Neural cell (in vitro differentiated cells): ENCODE data around the gene DCAF15. TPM values are rescaled to one million over a fixed set of nuclear protein-coding genes. Genes with fewer than 3 reads are reported as not detected.
A peak's percentile ranks its signal among the peaks of the same experiment; 100 is the strongest.

Experiments used
- H2AFZ ChIP-seq: fragments of 200-600, 300-800 bp; sonication (generic), shearing (Covaris generic); 2 replicates; pipeline ENCODE4 v1.6.0; 2014; ENCODE audit warnings: low read depth, mild to moderate bottlenecking, antibody characterized with exemption, low read length, moderate library complexity
- H3F3A ChIP-seq: fragments of 200-600 bp; shearing (Covaris generic); 2 replicates; pipeline ENCODE4 v1.6.1; 2016; ENCODE audit warnings: mild to moderate bottlenecking, moderate library complexity, mixed read lengths, antibody characterized with exemption, low read length; ENCODE audit not compliant: insufficient read depth, poor library complexity, severe bottlenecking
- H3K27ac ChIP-seq: fragments of 200-600, 300-800 bp; sonication (generic), shearing (Covaris generic); 2 replicates; pipeline ENCODE4 v1.5.1; 2014; ENCODE audit warnings: mild to moderate bottlenecking, low read length, moderate library complexity
- H3K27me3 ChIP-seq: fragments of 300-800, 200-600 bp; sonication (generic), shearing (Covaris generic); 2 replicates; pipeline ENCODE4 v1.6.0; 2014; ENCODE audit warnings: mild to moderate bottlenecking, low read depth, low read length, moderate library complexity; ENCODE audit not compliant: insufficient read depth
- H3K36me3 ChIP-seq: fragments of 300-800, 200-600 bp; sonication (generic), shearing (Covaris generic); 2 replicates; pipeline ENCODE4 v1.5.1; 2014; ENCODE audit warnings: mild to moderate bottlenecking, antibody characterized with exemption, low read length, moderate library complexity; ENCODE audit not compliant: insufficient read depth
- H3K4me2 ChIP-seq: fragments of 300-800, 200-600 bp; sonication (generic), shearing (Covaris generic); 2 replicates; pipeline ENCODE4 v1.6.0; 2014; ENCODE audit warnings: mild to moderate bottlenecking, low read length
- H3K4me3 ChIP-seq: fragments of 300-800, 200-600 bp; sonication (generic), shearing (Covaris generic); 2 replicates; pipeline ENCODE4 v1.5.1; 2014; ENCODE audit warnings: mild to moderate bottlenecking, low read length, moderate library complexity
- H3K79me2 ChIP-seq: fragments of 200-600 bp; shearing (Covaris generic); replicated peaks from 2 replicates; pipeline ENCODE4 v1.6.0; 2014; ENCODE audit warnings: mild to moderate bottlenecking, low read length, moderate library complexity; ENCODE audit not compliant: insufficient read depth
- H3K9ac ChIP-seq: fragments of 300-800, 200-600 bp; sonication (generic), shearing (Covaris generic); 2 replicates; pipeline ENCODE4 v1.6.1; 2016; ENCODE audit warnings: mild to moderate bottlenecking, low read length, mixed read lengths
- H3K9me2 ChIP-seq: fragments of 200-600 bp; shearing (Covaris generic); 2 replicates; pipeline ENCODE4 v1.6.1; 2016; ENCODE audit warnings: mild to moderate bottlenecking, low read length, mixed read lengths; ENCODE audit not compliant: insufficient read depth
- H3K9me3 ChIP-seq: fragments of 200-600, 300-800 bp; sonication (generic), shearing (Covaris generic); 2 replicates; pipeline ENCODE4 v1.6.1; 2016; ENCODE audit warnings: mild to moderate bottlenecking, mixed run types, low read length, moderate library complexity, mixed read lengths
- H4K20me1 ChIP-seq: fragments of 200-600 bp; shearing (Covaris generic); 2 replicates; pipeline ENCODE4 v1.6.1; 2016; ENCODE audit warnings: mild to moderate bottlenecking, mixed run types; ENCODE audit not compliant: insufficient read depth
- EP300 ChIP-seq: fragments of 450-650 bp; conservative IDR thresholded peaks from 2 replicates; pipeline ENCODE4 v1.6.1; 2014; ENCODE audit warnings: antibody characterized with exemption, mild to moderate bottlenecking, moderate library complexity; ENCODE audit not compliant: poor library complexity, severe bottlenecking
- EZH2 ChIP-seq: fragments of 200-600, 300-800 bp; shearing (Covaris generic), sonication (generic); IDR thresholded peaks from 2 replicates; pipeline ENCODE4 v1.6.1; 2014; ENCODE audit warnings: antibody characterized with exemption, low read length, borderline replicate concordance, mild to moderate bottlenecking; ENCODE audit not compliant: insufficient read depth, poor library complexity, severe bottlenecking
- MXI1 ChIP-seq: fragments of 450-650 bp; conservative IDR thresholded peaks from 2 replicates; pipeline ENCODE4 v1.6.1; 2014; ENCODE audit warnings: antibody characterized with exemption, mild to moderate bottlenecking; ENCODE audit not compliant: poor library complexity, severe bottlenecking
- POLR2AphosphoS5 ChIP-seq: IDR thresholded peaks from 2 replicates; pipeline ENCODE4 v1.6.1; 2012
- RAD21 ChIP-seq: fragments of 450-650 bp; conservative IDR thresholded peaks from 2 replicates; pipeline ENCODE4 v1.6.1; 2014; ENCODE audit warnings: antibody characterized with exemption, mild to moderate bottlenecking, moderate library complexity
- SMC3 ChIP-seq: fragments of 450-650 bp; conservative IDR thresholded peaks from 2 replicates; pipeline ENCODE4 v1.6.1; 2014; ENCODE audit warnings: antibody characterized with exemption, mild to moderate bottlenecking, moderate library complexity; ENCODE audit not compliant: poor library complexity
- TAF1 ChIP-seq: IDR thresholded peaks from 2 replicates; pipeline ENCODE4 v1.6.1; 2012; ENCODE audit warnings: low read depth
- polyA plus RNA-seq: library from polyadenylated mRNA; depleted of rRNA; stranded (reverse); fragments of >200 nt; gene quantifications from 2 replicates; pipeline ENCODE4 v1.2.3, GENCODE V29; 2014
- TF ChIP-seq, protein P1 (sequence below): fragments of 450-650 bp; IDR thresholded peaks from 2 replicates; pipeline ENCODE4 v1.5.1; 2014; ENCODE audit warnings: antibody characterized with exemption, mild to moderate bottlenecking, moderate library complexity; ENCODE audit not compliant: poor library complexity, severe bottlenecking
- TF ChIP-seq, protein P2 (sequence below): IDR thresholded peaks from 2 replicates; pipeline ENCODE4 v1.6.1; 2012; ENCODE audit warnings: borderline replicate concordance

DCAF15 gene
- polyA plus RNA-seq, 1 donor from 2014 or later, result 39.4 TPM

DNA sequence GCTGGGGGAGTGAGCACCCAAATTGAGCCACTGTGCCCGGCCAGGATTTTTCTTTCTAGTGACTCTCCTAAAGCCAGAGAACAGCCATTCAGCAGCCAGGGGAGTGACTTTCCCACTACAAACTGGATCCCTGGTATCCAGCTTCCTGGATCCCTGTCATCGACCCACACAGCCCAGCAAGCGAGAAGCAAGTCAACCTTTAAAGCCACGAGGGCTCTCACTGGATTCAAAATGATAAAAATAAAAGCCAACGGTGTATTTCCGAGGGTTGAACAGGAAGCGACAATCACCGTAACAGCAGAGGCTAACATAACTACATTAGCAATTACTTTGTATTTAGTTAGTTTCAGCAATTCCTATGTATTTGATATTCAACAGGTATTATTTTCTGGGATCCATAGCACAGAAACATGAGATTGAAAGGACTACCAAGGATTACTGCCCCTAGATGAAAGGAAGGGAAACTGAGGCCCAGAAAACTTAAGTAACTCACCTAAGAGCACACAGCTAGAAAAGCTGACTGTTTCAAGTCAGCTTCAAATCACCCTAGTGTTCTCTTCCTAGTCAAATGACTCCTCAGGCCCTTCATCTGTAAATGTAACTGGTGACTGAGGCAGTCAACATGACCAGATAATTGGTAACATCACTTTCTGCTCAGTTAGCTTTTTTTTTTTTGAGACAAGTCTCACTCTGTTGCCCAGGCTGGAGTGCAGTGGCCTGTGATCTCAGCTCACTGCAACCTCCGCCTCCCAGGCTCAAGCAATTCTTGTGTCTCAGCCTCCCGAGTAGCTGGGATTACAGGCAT is 51.1 kb downstream of the DCAF15 start:
- Histone ChIP-seq H3K79me2 (peaks cover 37% of the 10 kb centered on the region), H3K4me2 (no peak overlapping the region), H3F3A (no peaks in the 10 kb centered on the region), H3K4me3 (no peak overlapping the region), H3K9me2 (no peaks in the 10 kb centered on the region), H4K20me1 (no peaks in the 10 kb centered on the region), H3K9ac (no peak overlapping the region), H2AFZ (no peak overlapping the region), H3K36me3 (no peaks in the 10 kb centered on the region), H3K27ac (no peak overlapping the region), H3K9me3 (peaks cover 7% of the 10 kb centered on the region), H3K27me3 (no peaks in the 10 kb centered on the region)
- TF ChIP-seq SMC3, result no peak
- TF ChIP-seq RAD21, result no peak
- no peak for TF ChIP-seq POLR2AphosphoS5
- no peak for TF ChIP-seq EP300
- TF ChIP-seq, protein P1, sequence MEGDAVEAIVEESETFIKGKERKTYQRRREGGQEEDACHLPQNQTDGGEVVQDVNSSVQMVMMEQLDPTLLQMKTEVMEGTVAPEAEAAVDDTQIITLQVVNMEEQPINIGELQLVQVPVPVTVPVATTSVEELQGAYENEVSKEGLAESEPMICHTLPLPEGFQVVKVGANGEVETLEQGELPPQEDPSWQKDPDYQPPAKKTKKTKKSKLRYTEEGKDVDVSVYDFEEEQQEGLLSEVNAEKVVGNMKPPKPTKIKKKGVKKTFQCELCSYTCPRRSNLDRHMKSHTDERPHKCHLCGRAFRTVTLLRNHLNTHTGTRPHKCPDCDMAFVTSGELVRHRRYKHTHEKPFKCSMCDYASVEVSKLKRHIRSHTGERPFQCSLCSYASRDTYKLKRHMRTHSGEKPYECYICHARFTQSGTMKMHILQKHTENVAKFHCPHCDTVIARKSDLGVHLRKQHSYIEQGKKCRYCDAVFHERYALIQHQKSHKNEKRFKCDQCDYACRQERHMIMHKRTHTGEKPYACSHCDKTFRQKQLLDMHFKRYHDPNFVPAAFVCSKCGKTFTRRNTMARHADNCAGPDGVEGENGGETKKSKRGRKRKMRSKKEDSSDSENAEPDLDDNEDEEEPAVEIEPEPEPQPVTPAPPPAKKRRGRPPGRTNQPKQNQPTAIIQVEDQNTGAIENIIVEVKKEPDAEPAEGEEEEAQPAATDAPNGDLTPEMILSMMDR, result no peak
- TF ChIP-seq EZH2, result no peak
- TF ChIP-seq MXI1, result no peak
- TF ChIP-seq TAF1, result no peak
- TF ChIP-seq, protein P2, sequence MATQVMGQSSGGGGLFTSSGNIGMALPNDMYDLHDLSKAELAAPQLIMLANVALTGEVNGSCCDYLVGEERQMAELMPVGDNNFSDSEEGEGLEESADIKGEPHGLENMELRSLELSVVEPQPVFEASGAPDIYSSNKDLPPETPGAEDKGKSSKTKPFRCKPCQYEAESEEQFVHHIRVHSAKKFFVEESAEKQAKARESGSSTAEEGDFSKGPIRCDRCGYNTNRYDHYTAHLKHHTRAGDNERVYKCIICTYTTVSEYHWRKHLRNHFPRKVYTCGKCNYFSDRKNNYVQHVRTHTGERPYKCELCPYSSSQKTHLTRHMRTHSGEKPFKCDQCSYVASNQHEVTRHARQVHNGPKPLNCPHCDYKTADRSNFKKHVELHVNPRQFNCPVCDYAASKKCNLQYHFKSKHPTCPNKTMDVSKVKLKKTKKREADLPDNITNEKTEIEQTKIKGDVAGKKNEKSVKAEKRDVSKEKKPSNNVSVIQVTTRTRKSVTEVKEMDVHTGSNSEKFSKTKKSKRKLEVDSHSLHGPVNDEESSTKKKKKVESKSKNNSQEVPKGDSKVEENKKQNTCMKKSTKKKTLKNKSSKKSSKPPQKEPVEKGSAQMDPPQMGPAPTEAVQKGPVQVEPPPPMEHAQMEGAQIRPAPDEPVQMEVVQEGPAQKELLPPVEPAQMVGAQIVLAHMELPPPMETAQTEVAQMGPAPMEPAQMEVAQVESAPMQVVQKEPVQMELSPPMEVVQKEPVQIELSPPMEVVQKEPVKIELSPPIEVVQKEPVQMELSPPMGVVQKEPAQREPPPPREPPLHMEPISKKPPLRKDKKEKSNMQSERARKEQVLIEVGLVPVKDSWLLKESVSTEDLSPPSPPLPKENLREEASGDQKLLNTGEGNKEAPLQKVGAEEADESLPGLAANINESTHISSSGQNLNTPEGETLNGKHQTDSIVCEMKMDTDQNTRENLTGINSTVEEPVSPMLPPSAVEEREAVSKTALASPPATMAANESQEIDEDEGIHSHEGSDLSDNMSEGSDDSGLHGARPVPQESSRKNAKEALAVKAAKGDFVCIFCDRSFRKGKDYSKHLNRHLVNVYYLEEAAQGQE, result no peak

DNA sequence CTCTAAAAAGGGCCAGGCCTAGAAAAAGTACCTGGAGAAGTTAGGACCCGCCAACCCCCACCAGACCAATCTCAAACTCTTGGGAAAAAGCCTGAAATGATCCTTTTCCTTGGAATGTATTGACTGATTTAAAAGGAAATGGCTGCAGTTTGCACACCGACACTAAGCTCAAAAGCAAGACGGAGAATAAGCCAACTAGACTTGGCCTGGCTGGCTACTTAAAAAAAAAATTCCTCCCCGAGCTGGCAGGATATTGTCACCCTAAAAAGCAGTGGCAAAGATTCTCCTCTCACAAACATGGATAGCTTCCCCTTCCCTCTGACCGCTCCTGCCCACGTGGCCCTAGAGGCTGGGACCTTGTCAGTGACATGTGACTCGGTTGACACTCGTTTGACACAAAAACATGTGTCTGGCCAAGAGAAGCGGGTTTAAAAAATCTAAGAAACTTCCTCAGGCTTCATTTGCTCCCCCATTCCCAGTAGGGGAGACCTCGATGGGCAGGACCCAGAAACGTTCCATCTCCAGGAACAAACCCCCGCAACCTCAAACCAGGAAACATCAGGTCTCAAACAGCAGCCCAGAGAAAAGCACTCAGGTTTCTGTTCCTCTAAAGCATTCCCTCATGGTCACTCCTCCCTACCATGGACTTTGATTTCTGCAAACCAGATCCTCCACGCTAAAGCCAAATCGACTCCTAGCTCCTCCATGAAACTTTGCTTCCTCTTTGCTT is 52.5 kb downstream of the DCAF15 start:
- TF ChIP-seq RAD21 (no peak), EP300 (no peak), POLR2AphosphoS5 (no peak), SMC3 (no peak), MXI1 (no peak), TAF1 (no peak)
- TF ChIP-seq, protein P2, result no peak
- TF ChIP-seq, protein P1, result no peak
- no peak overlapping the region for H2AFZ ChIP-seq
- peak overlapping the region; percentile 98 for H3K27ac ChIP-seq
- no peaks in the 10 kb centered on the region for H3K9me2 ChIP-seq
- no peak overlapping the region for H3K4me2 ChIP-seq
- no peaks in the 10 kb centered on the region for H3K27me3 ChIP-seq
- H4K20me1 ChIP-seq, result no peaks in the 10 kb centered on the region
- H3K36me3 ChIP-seq, result no peaks in the 10 kb centered on the region
- no peaks in the 10 kb centered on the region for H3K9me3 ChIP-seq
- H3K79me2 ChIP-seq, result peaks cover 27% of the 10 kb centered on the region
- H3F3A ChIP-seq, result no peaks in the 10 kb centered on the region
- H3K9ac ChIP-seq, result no peak overlapping the region
- H3K4me3 ChIP-seq, result peak overlapping the region; percentile 74
